H1 (cell line): ENCODE data around the gene DNM1L. TPM values are rescaled to one million over a fixed set of nuclear protein-coding genes. Genes with fewer than 3 reads are reported as not detected.

Source experiments
- CTCF ChIA-PET: fragments of 300-600 bp; sonication (Branson Sonifier 250); formaldehyde crosslinking; loops from one replicate; lab custom pipeline; 2021; ENCODE audit not compliant: partially characterized antibody; lab: Charles Lee
- POLR2A ChIA-PET: fragments of 300-600 bp; sonication (Branson Sonifier 250); formaldehyde crosslinking; loops from one replicate; lab custom pipeline; 2021; ENCODE audit warnings: inconsistent platforms; ENCODE audit not compliant: partially characterized antibody; lab: Charles Lee
- DNase-seq, 2 experiments: peaks; one replicate each; pipeline versions ENCODE4 v3.0.0 to v3.0.0-alpha.2; 2010 to 2022; ENCODE audit warnings: low spot score in 2 of 2, low read depth in 1 of 2, mixed read lengths in 1 of 2
- FAIRE-seq: peaks from 2 replicates; lab custom pipeline; 2011; peaks lifted over from hg19 to GRCh38; lab: Jason Lieb, UNC
- H2AFZ ChIP-seq: 2 replicates; pipeline ENCODE4 v1.8.1; 2012; ENCODE audit warnings: low read length, inconsistent platforms
- H2AK5ac ChIP-seq: 2 replicates; pipeline ENCODE4 v1.6.1; 2013; ENCODE audit warnings: low read depth, low read length
- H2BK120ac ChIP-seq: replicated peaks from 2 replicates; pipeline ENCODE3; 2013; ENCODE audit warnings: low read depth, low read length, inconsistent platforms
- H2BK12ac ChIP-seq: 2 replicates; pipeline ENCODE4 v1.6.1; 2013; ENCODE audit warnings: low read depth, low read length
- H2BK15ac ChIP-seq: 2 replicates; pipeline ENCODE4 v1.6.1; 2013; ENCODE audit warnings: low read length
- H2BK20ac ChIP-seq: 2 replicates; pipeline ENCODE4 v1.6.1; 2013; ENCODE audit warnings: low read length
- H2BK5ac ChIP-seq: 2 replicates; pipeline ENCODE4 v1.6.1; 2013; ENCODE audit warnings: low read depth, low read length
- H3K14ac ChIP-seq: 2 replicates; pipeline ENCODE4 v1.6.1; 2013; ENCODE audit warnings: inconsistent platforms; ENCODE audit not compliant: insufficient read length
- H3K18ac ChIP-seq: 2 replicates; pipeline ENCODE4 v1.6.1; 2013; ENCODE audit warnings: low read length; ENCODE audit errors: extremely low read depth
- H3K23ac ChIP-seq: 2 replicates; pipeline ENCODE4 v1.6.1; 2013; ENCODE audit warnings: inconsistent platforms; ENCODE audit not compliant: insufficient read length
- H3K23me2 ChIP-seq: 2 replicates; pipeline ENCODE4 v1.6.1; 2013; ENCODE audit warnings: low read depth, low read length
- H3K27ac ChIP-seq: 2 replicates; pipeline ENCODE4 v1.6.1; 2011; ENCODE audit warnings: low read depth, low read length, inconsistent platforms
- H3K27me3 ChIP-seq, 4 experiments: replicated peaks in 1 of 4; 1 replicate in 1 of 4; 2 replicates in 3 of 4; pipeline versions ENCODE4 v1.6.1 to v1.8.1; 2011 to 2013; ENCODE audit warnings: low read length in 3 of 4, mild to moderate bottlenecking in 3 of 4, inconsistent platforms in 2 of 4, mixed read lengths in 2 of 4, moderate library complexity in 1 of 4; ENCODE audit not compliant: control insufficient read depth in 3 of 4, insufficient read depth in 3 of 4; ENCODE audit errors: extremely low read depth in 1 of 4
- H3K36me3 ChIP-seq, 4 experiments: 2 replicates each; pipeline versions ENCODE4 v1.6.1 to v1.8.1; 2011 to 2013; ENCODE audit warnings: mild to moderate bottlenecking in 4 of 4, low read length in 3 of 4, moderate library complexity in 2 of 4, control low read depth in 1 of 4, inconsistent platforms in 1 of 4; ENCODE audit not compliant: insufficient read depth in 4 of 4, control insufficient read depth in 2 of 4
- H3K4ac ChIP-seq: replicated peaks from 2 replicates; pipeline ENCODE3; 2013; ENCODE audit warnings: low read length, low read depth, mixed read lengths, inconsistent platforms; ENCODE audit not compliant: insufficient read length
- H3K4me1 ChIP-seq, 4 experiments: replicated peaks in 1 of 4; 1 replicate in 1 of 4; 2 replicates in 3 of 4; pipeline versions ENCODE4 v1.6.1 to v1.8.1; 2011 to 2013; ENCODE audit warnings: low read length in 3 of 4, inconsistent platforms in 2 of 4, mixed read lengths in 1 of 4; ENCODE audit not compliant: insufficient read depth in 4 of 4, control insufficient read depth in 3 of 4
- H3K4me2 ChIP-seq, 2 experiments: 2 replicates each; pipeline versions ENCODE4 v1.6.1 to v1.8.1; 2011 to 2013; ENCODE audit warnings: low read depth in 2 of 2, low read length in 2 of 2, control low read depth in 1 of 2, inconsistent platforms in 1 of 2, mild to moderate bottlenecking in 1 of 2; ENCODE audit not compliant: insufficient read depth in 1 of 2
- H3K4me3 ChIP-seq, 4 experiments: fragments of 200-600, 300-600 bp in 1 of 4; sonication (generic), shearing (Covaris generic), sonication (Bioruptor Twin) in 1 of 4; 2 replicates each; pipeline versions ENCODE4 v1.5.1 to v1.8.1; 2011 to 2016; ENCODE audit warnings: low read length in 4 of 4, low read depth in 3 of 4, control low read depth in 2 of 4, inconsistent platforms in 2 of 4, mild to moderate bottlenecking in 2 of 4, mixed read lengths in 1 of 4, moderate library complexity in 1 of 4; ENCODE audit not compliant: insufficient read depth in 2 of 4; ENCODE audit errors: extremely low read depth in 1 of 4
- H3K56ac ChIP-seq: replicated peaks from 2 replicates; pipeline ENCODE3; 2013; ENCODE audit warnings: low read depth, mild to moderate bottlenecking, mixed read lengths, low read length, inconsistent platforms; ENCODE audit not compliant: insufficient read length
- H3K79me1 ChIP-seq: 2 replicates; pipeline ENCODE4 v1.6.1; 2013; ENCODE audit warnings: low read depth, low read length, control low read depth
- H3K79me2 ChIP-seq, 2 experiments: 2 replicates each; pipeline versions ENCODE4 v1.6.1 to v1.8.1; 2012 to 2013; ENCODE audit warnings: low read length in 2 of 2, mild to moderate bottlenecking in 2 of 2, inconsistent platforms in 1 of 2; ENCODE audit not compliant: insufficient read depth in 2 of 2, control insufficient read depth in 1 of 2
- H3K9ac ChIP-seq, 4 experiments: replicated peaks in 1 of 4; 1 replicate in 1 of 4; 2 replicates in 3 of 4; pipeline versions ENCODE4 v1.6.1 to v1.8.1; 2011 to 2013; ENCODE audit warnings: low read depth in 3 of 4, low read length in 3 of 4, control low read depth in 2 of 4, mild to moderate bottlenecking in 2 of 4, moderate library complexity in 2 of 4, inconsistent platforms in 1 of 4; ENCODE audit errors: extremely low read depth in 1 of 4
- H3K9me3 ChIP-seq, 2 experiments: 2 replicates each; pipeline versions ENCODE4 v1.6.1 to v1.8.1; 2012 to 2013; ENCODE audit warnings: mild to moderate bottlenecking in 2 of 2, moderate library complexity in 2 of 2, control low read depth in 1 of 2, inconsistent platforms in 1 of 2, low read depth in 1 of 2, low read length in 1 of 2, mixed read lengths in 1 of 2; ENCODE audit not compliant: insufficient read depth in 2 of 2
- H4K20me1 ChIP-seq, 2 experiments: replicated peaks in 1 of 2; 2 replicates each; pipeline versions ENCODE3 to v1.8.1; 2011 to 2013; ENCODE audit warnings: inconsistent platforms in 2 of 2, low read length in 2 of 2, mild to moderate bottlenecking in 1 of 2; ENCODE audit not compliant: insufficient read depth in 2 of 2, control insufficient read depth in 1 of 2
- H4K5ac ChIP-seq: 2 replicates; pipeline ENCODE4 v1.6.1; 2013; ENCODE audit warnings: low read length, low read depth, mixed read lengths, inconsistent platforms; ENCODE audit not compliant: insufficient read length
- H4K8ac ChIP-seq: 2 replicates; pipeline ENCODE4 v1.8.0; 2013; ENCODE audit warnings: mild to moderate bottlenecking, moderate library complexity, low read length, inconsistent platforms; ENCODE audit not compliant: insufficient read depth; ENCODE audit errors: extremely low read depth
- H4K91ac ChIP-seq: replicated peaks from 2 replicates; pipeline ENCODE3; 2013; ENCODE audit warnings: low read length, mixed read lengths, inconsistent platforms; ENCODE audit not compliant: insufficient read length
- BACH1 ChIP-seq: IDR thresholded peaks from 2 replicates; pipeline ENCODE4 v1.6.1; 2012; ENCODE audit warnings: low read length, improper control_type of control experiment
- BRCA1 ChIP-seq: IDR thresholded peaks from 2 replicates; pipeline ENCODE4 v1.6.1; 2012; ENCODE audit warnings: low read depth, low read length, improper control_type of control experiment
- CEBPB ChIP-seq: IDR thresholded peaks from 2 replicates; pipeline ENCODE4 v1.6.1; 2012; ENCODE audit warnings: low read depth, low read length
- KDM1A ChIP-seq: fragments of 200-600, 300-600 bp; sonication (generic); IDR thresholded peaks from 2 replicates; pipeline ENCODE4 v1.7.1; 2016; ENCODE audit warnings: mild to moderate bottlenecking, low read length, borderline replicate concordance
- MAFK ChIP-seq: IDR thresholded peaks from 2 replicates; pipeline ENCODE4 v1.6.1; 2012; ENCODE audit warnings: low read depth, mild to moderate bottlenecking, improper control_type of control experiment, low read length
- TAF1 ChIP-seq: IDR thresholded peaks from 2 replicates; pipeline ENCODE4 v1.6.1; 2011; ENCODE audit warnings: mild to moderate bottlenecking, low read depth, low read length
- TCF12 ChIP-seq: IDR thresholded peaks from 2 replicates; pipeline ENCODE4 v1.6.1; 2011; ENCODE audit warnings: low read depth, mild to moderate bottlenecking, low read length
- WGBS, 2 experiments: shearing (Covaris generic) in 1 of 2; methylation state at CpG; one replicate each; pipeline versions ENCODE4 v1.1.6 to v1.1.7; 2013 to 2015; ENCODE audit warnings: low lambda C conversion rate in 2 of 2, mixed read lengths in 2 of 2, inconsistent platforms in 1 of 2, low coverage in 1 of 2, missing lambda C conversion rate in 1 of 2; ENCODE audit not compliant: insufficient replicate concordance in 2 of 2, insufficient coverage in 1 of 2, insufficient read length in 1 of 2; ENCODE audit errors: extremely low coverage in 1 of 2, missing lambda C conversion rate in 1 of 2; 5-methylcytosine and 5-hydroxymethylcytosine counted together
- polyA plus RNA-seq, 7 experiments: library from polyadenylated mRNA; depleted of rRNA in 3 of 7; stranded (reverse) in 5 of 7; unstranded in 2 of 7; fragments of >200 nt in 5 of 7; fragments of 200-250 nt in 2 of 7; gene quantifications; 1 replicate in 5 of 7; 2 replicates in 1 of 7; 4 replicates in 1 of 7; pipeline versions ENCODE4 v1.2.1 to v1.2.3, GENCODE V29; 2011 to 2013; ENCODE audit warnings: missing spikeins in 2 of 7, mixed read lengths in 2 of 7
- total RNA-seq: library from RNA; stranded (reverse); fragmentation: NEBNext Ultra II Directional; extraction: Animal tissue kit (Norgen Biotek cat#: 25700); gene quantifications from 2 replicates; pipeline ENCODE4 v1.2.1, GENCODE V29; 2021

The DNM1L gene
- total and polyA plus RNA-seq, 2 of the 8 experiments (the other 6 are each of a cell fraction or from before 2014, with no cell fraction given), result 23.7 to 93.9 TPM

DNA sequence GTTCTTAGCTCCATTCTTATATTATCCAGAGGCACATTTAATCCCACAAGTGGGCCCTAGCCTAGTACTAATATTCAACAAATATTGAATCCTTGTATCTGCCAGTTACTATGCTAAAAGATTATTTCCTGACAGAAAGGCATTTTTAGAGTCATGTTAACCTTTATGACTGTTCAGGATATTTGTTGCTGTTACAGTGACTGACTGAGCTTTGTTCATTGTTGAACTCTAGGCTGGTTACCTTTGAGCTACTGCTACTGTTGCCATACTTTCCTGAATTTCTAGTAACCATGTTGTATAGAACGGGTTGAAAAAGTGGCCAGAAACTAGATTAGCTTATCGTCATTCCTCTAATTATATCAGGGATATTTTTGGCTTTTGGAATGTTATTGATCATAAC is 29.8 kb downstream of the DNM1L start:
- Histone ChIP-seq H4K20me1 (peaks cover 0 to 3% of the 10 kb centered on the region in 2 experiments), H3K23me2 (no peaks in the 10 kb centered on the region), H2BK5ac (no peak overlapping the region), H3K4me1 (no peaks in the 10 kb centered on the region), H4K5ac (no peak overlapping the region), H3K23ac (no peak overlapping the region), H3K79me1 (no peaks in the 10 kb centered on the region), H2AFZ (no peak overlapping the region), H3K4me3 (no peak overlapping the region), H2BK120ac (no peak overlapping the region), H3K27ac (no peak overlapping the region), H2BK12ac (no peak overlapping the region), H3K9me3 (no peaks in the 10 kb centered on the region), H2BK20ac (no peak overlapping the region), H3K56ac (no peak overlapping the region), H3K27me3 (no peaks in the 10 kb centered on the region), H4K91ac (no peak overlapping the region), H3K36me3 (peaks cover 0 to 45% (median 10%) of the 10 kb centered on the region in 4 experiments; a peak in 6 of 8 replicates), H4K8ac (no peak overlapping the region), H2BK15ac (no peak overlapping the region), H3K9ac (no peak overlapping the region), H3K79me2 (no peaks in the 10 kb centered on the region), H3K4ac (no peak overlapping the region), H3K4me2 (no peak overlapping the region), H2AK5ac (no peak overlapping the region), H3K14ac (no peak overlapping the region), H3K18ac (no peak overlapping the region)
- FAIRE-seq (no peak), DNase-seq (no peak)
- TF ChIP-seq MAFK (no peak), BACH1 (no peak), TCF12 (no peak), TAF1 (no peak), CEBPB (no peak), KDM1A (no peak), BRCA1 (no peak)
- ChIA-PET CTCF (no interaction called here), POLR2A (interaction anchor here (0.6 kb wide), 2 partner anchors 44 to 135 kb away, joined by 3 read pairs; no protein-coding TSS in a partner anchor)
- WGBS, 2 experiments, result 95% methylated on average over 2 of the region's 2 CpGs; no CpG with 5 or more reads in 1 of the 2 experiments
